Mesothelial cell of epicardium (in vitro differentiated cells): ENCODE measurements around the gene HACD2. TPM values are rescaled to one million over a fixed set of nuclear protein-coding genes. Genes with fewer than 3 reads are reported as not detected.

Experiments
- DNase-seq, 2 experiments: peaks; one replicate each; pipeline ENCODE4 v3.0.0; 2021; ENCODE audit warnings: low spot score in 2 of 2; ENCODE audit not compliant: unreplicated experiment in 2 of 2
- H3K27ac Mint-ChIP-seq: 2 replicates; pipeline ENCODE4 v1.8.0; 2021; ENCODE audit warnings: mixed read lengths
- H3K27me3 Mint-ChIP-seq: 2 replicates; pipeline ENCODE4 v1.8.0; 2021; ENCODE audit warnings: low read depth, mixed read lengths
- H3K36me3 Mint-ChIP-seq: 2 replicates; pipeline ENCODE4 v1.8.0; 2021; ENCODE audit warnings: mixed read lengths
- H3K4me1 Mint-ChIP-seq: 2 replicates; pipeline ENCODE4 v1.8.0; 2021; ENCODE audit warnings: mixed read lengths
- H3K4me3 Mint-ChIP-seq: 2 replicates; pipeline ENCODE4 v1.8.0; 2021; ENCODE audit warnings: mild to moderate bottlenecking, moderate library complexity, mixed read lengths
- H3K9me3 Mint-ChIP-seq: 2 replicates; pipeline ENCODE4 v1.8.0; 2021; ENCODE audit warnings: mixed read lengths
- total RNA-seq: library from RNA; stranded (reverse); gene quantifications from 3 replicates; pipeline ENCODE4 v1.2.1, GENCODE V29; 2021
- TF ChIP-seq, protein P1 (sequence below): fragments of 200-600 bp; sonication (generic); IDR thresholded peaks from one replicate; pipeline ENCODE4 v1.5.0; 2021; ENCODE audit warnings: antibody characterized with exemption; ENCODE audit not compliant: unreplicated experiment

The HACD2 gene
- total RNA-seq, 1 donor from 2014 or later = 22.9 TPM

DNA sequence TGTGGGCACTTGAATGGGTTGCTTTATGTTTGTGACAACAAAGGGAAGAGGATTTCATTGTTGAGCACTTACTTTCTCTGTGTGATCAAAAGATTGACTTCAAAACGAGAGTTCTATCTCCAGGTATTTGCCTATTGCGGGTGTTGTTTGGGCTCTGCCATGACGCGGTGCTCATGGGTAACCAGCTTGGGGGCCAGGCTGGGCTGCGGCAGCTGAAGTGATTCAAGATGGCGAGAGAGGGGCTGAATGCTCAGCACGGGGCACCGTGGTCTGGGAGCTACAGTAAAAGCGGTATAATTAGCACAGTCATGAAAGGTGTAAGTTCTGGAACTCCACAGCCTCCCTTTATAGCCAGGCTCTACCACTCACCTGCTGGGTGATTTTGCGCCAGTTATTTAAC, 105.0 kb downstream of the HACD2 start:
- Mint-ChIP-seq H3K27ac (no peak overlapping the region), H3K4me1 (no peaks in the 10 kb centered on the region), H3K27me3 (peaks cover 48% of the 10 kb centered on the region), H3K4me3 (no peak overlapping the region), H3K9me3 (no peaks in the 10 kb centered on the region), H3K36me3 (no peaks in the 10 kb centered on the region)
- no peak for DNase-seq
- TF ChIP-seq, protein P1, sequence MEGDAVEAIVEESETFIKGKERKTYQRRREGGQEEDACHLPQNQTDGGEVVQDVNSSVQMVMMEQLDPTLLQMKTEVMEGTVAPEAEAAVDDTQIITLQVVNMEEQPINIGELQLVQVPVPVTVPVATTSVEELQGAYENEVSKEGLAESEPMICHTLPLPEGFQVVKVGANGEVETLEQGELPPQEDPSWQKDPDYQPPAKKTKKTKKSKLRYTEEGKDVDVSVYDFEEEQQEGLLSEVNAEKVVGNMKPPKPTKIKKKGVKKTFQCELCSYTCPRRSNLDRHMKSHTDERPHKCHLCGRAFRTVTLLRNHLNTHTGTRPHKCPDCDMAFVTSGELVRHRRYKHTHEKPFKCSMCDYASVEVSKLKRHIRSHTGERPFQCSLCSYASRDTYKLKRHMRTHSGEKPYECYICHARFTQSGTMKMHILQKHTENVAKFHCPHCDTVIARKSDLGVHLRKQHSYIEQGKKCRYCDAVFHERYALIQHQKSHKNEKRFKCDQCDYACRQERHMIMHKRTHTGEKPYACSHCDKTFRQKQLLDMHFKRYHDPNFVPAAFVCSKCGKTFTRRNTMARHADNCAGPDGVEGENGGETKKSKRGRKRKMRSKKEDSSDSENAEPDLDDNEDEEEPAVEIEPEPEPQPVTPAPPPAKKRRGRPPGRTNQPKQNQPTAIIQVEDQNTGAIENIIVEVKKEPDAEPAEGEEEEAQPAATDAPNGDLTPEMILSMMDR = no peak

DNA sequence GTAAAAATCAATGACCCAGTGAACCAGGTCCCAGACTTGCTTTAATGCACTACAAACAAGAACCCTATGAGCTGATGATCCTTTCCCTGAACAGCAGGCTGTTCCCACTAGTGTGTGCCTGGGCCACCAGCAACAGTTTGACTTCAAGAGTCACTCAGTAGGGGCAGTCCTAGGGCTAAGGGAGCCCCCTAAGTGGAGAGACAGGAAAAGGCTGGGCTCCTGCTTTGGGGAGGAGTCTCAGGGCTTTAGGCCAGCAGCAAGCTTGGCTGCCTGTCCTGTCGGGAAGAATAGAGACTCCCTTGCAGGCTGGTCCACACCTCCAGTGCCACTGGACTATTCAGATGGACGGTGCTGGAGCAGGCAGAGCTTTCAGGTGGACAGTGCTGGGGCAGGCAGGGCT, 106.5 kb downstream of the HACD2 start:
- Mint-ChIP-seq H3K27me3 (peaks cover 53% of the 10 kb centered on the region), H3K4me3 (no peak overlapping the region), H3K9me3 (no peaks in the 10 kb centered on the region), H3K4me1 (no peaks in the 10 kb centered on the region), H3K36me3 (no peaks in the 10 kb centered on the region), H3K27ac (no peak overlapping the region)
- no peak for DNase-seq
- TF ChIP-seq, protein P1 = no peak

DNA sequence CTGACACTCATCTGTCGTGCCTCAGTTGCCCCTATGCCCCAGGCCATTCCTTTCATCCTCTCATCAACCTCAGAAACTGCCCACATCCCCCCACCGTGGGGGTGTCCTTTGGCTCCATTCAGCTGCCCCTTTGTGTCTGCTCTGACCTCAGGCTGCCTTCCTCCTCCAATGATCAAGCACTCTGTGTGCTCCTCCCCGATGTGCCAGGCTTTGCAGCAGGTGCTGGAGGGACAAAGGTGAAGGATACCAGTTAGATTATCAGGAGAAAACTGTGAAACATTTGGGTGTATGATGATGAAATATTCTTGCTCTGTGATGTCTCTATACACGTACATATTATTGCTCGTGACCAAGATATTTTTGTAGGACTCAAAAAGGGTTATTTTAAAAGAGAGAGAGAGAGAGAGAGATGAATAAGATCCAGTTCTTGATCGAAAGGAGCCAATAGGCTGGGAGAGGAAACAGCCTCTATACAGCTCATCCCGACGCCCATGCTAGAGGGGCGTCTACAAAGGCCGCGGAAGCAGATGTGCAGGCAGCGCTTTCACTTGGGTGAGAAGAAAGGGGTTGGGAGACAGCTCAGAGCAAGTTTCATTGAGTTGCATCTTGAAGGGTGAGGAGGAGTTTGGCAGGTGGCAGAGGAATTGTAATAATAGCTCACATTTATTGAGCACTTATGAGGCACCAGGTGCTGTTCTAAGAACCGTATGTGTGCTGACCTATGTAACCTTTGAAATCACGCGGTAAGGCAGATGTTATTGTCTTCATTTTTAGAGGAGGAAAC, 107.7 kb downstream of the HACD2 start:
- no peak overlapping the region for H3K27ac Mint-ChIP-seq
- no peaks in the 10 kb centered on the region for H3K9me3 Mint-ChIP-seq

DNA sequence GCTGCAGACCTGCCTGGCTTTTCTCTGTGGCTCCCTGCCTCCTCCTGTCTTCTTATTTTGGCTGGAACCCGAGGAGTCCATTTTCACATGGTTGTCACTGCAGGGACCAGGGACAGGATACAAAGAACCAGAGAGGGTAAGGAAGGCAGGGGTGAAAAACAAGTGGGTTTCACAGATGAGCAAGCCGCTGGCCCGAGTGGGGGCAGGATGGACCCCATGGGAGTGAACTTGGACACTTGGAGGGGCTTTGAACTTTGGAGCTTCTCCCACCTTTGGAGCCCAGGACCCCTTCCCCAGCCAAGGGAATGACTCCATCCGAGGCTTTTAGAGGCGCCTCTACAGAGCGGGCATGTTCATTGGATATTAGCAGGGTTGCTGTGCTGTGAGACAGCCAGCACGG, 109.1 kb downstream of the HACD2 start:
- Mint-ChIP-seq H3K36me3 (no peaks in the 10 kb centered on the region), H3K27me3 (peaks cover 54% of the 10 kb centered on the region), H3K9me3 (no peaks in the 10 kb centered on the region), H3K27ac (no peak overlapping the region), H3K4me3 (no peak overlapping the region), H3K4me1 (no peaks in the 10 kb centered on the region)
- DNase-seq = no peak
- TF ChIP-seq, protein P1 = no peak

More for the DNA sequence above, 107.7 kb downstream of the HACD2 start:
- Mint-ChIP-seq H3K4me3 (no peak overlapping the region), H3K27me3 (peaks cover 52% of the 10 kb centered on the region), H3K4me1 (no peaks in the 10 kb centered on the region), H3K36me3 (no peaks in the 10 kb centered on the region)
- TF ChIP-seq, protein P1 = no peak
- no peak for DNase-seq

DNA sequence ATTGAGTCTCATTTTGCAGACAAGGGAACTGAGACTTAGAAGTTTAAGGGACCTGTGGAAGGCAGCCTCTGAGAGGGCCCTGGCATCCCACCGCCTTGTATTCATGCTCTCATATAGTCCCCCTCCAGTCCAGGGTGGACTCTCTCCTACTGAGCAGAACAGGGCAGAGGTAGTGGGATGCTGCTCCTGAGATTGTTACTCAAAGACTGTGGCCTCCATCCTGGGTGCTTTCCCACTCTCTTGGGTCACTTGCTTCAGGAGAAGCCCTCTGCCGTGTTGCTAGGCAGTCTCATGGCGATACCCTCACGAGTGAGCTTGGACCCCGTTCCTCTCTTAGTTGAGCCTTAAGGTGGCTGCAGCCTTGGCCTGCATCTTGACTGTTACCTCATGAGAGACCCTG, 113.7 kb downstream of the HACD2 start:
- Mint-ChIP-seq H3K4me3 (no peak overlapping the region), H3K4me1 (no peaks in the 10 kb centered on the region), H3K27me3 (peaks cover 53% of the 10 kb centered on the region), H3K27ac (no peak overlapping the region), H3K9me3 (no peaks in the 10 kb centered on the region), H3K36me3 (no peaks in the 10 kb centered on the region)
- DNase-seq = no peak
- TF ChIP-seq, protein P1 = no peak
